Activated T-cell treated with anti-CD3 and anti-CD28 coated beads, Interleukin-2, amount 50 U/mL, for 24 hours (primary cell): ENCODE data around the gene MIS12.

Experiments
- DNase-seq: peaks from one replicate; pipeline ENCODE4 v3.0.0-alpha.2; 2020
- H3K27ac Mint-ChIP-seq: 2 replicates; pipeline ENCODE4 v1.8.0; 2020; ENCODE audit warnings: mild to moderate bottlenecking, mixed read lengths
- H3K27me3 Mint-ChIP-seq: 2 replicates; pipeline ENCODE4 v1.8.0; 2020; ENCODE audit warnings: mixed read lengths
- H3K36me3 Mint-ChIP-seq: 2 replicates; pipeline ENCODE4 v1.8.0; 2020; ENCODE audit warnings: low read depth, mixed read lengths
- H3K4me1 Mint-ChIP-seq: 2 replicates; pipeline ENCODE4 v1.8.0; 2020; ENCODE audit warnings: low read depth, mixed read lengths
- H3K4me3 Mint-ChIP-seq: 2 replicates; pipeline ENCODE4 v1.8.0; 2020; ENCODE audit warnings: mild to moderate bottlenecking, moderate library complexity, mixed read lengths
- H3K9me3 Mint-ChIP-seq: 2 replicates; pipeline ENCODE4 v1.8.0; 2020; ENCODE audit warnings: mixed read lengths

MIS12 gene

GRCh38 chr17:5511401-5512225, 25.2 kb downstream of the MIS12 start:
- no peaks in the 10 kb centered on the region for H3K27me3 Mint-ChIP-seq
- H3K9me3 Mint-ChIP-seq, result no peaks in the 10 kb centered on the region
- DNase-seq, result no peak
- H3K36me3 Mint-ChIP-seq, result peaks cover 52% of the 10 kb centered on the region
- H3K27ac Mint-ChIP-seq, result no peak overlapping the region
- no peak overlapping the region for H3K4me3 Mint-ChIP-seq
- peaks cover 33% of the 10 kb centered on the region for H3K4me1 Mint-ChIP-seq

- Mint-ChIP-seq H3K9me3 (no peaks in the 10 kb centered on the region), H3K27ac (peak overlapping the region; percentile 63), H3K27me3 (no peaks in the 10 kb centered on the region), H3K4me1 (peaks cover 33% of the 10 kb centered on the region), H3K36me3 (peaks cover 65% of the 10 kb centered on the region), H3K4me3 (no peak overlapping the region)
- no peak for DNase-seq
Measured at GRCh38 chr17:5513628-5514027, 27.3 kb downstream of the MIS12 start.

- Mint-ChIP-seq H3K27me3 (no peaks in the 10 kb centered on the region), H3K36me3 (peaks cover 59% of the 10 kb centered on the region), H3K27ac (peak overlapping the region; percentile 44), H3K4me3 (no peak overlapping the region), H3K9me3 (no peaks in the 10 kb centered on the region), H3K4me1 (peaks cover 33% of the 10 kb centered on the region)
- DNase-seq, result no peak
Measured at GRCh38 chr17:5514976-5515375, 28.6 kb downstream of the MIS12 start.

GRCh38 chr17:5516060-5516792, 29.9 kb downstream of the MIS12 start:
- Mint-ChIP-seq H3K36me3 (peaks cover 68% of the 10 kb centered on the region), H3K9me3 (no peaks in the 10 kb centered on the region), H3K4me3 (no peak overlapping the region), H3K27me3 (no peaks in the 10 kb centered on the region), H3K27ac (peak overlapping the region; percentile 58), H3K4me1 (peaks cover 33% of the 10 kb centered on the region)
- DNase-seq, result no peak

GRCh38 chr17:5522476-5522875, 36.1 kb downstream of the MIS12 start:
- Mint-ChIP-seq H3K27me3 (no peaks in the 10 kb centered on the region), H3K36me3 (peaks cover 66% of the 10 kb centered on the region), H3K4me1 (peaks cover 16% of the 10 kb centered on the region), H3K9me3 (no peaks in the 10 kb centered on the region), H3K4me3 (no peak overlapping the region), H3K27ac (peak overlapping the region; percentile 78)
- DNase-seq, result no peak

GRCh38 chr17:5523249-5523648, 36.9 kb downstream of the MIS12 start:
- Mint-ChIP-seq H3K27ac (peak overlapping the region; percentile 78), H3K36me3 (peaks cover 66% of the 10 kb centered on the region), H3K27me3 (no peaks in the 10 kb centered on the region), H3K9me3 (no peaks in the 10 kb centered on the region), H3K4me1 (peaks cover 18% of the 10 kb centered on the region), H3K4me3 (no peak overlapping the region)
- no peak for DNase-seq

- Mint-ChIP-seq H3K36me3 (peaks cover 82% of the 10 kb centered on the region), H3K27ac (peak overlapping the region; percentile 94), H3K9me3 (no peaks in the 10 kb centered on the region)
Measured at GRCh38 chr17:5526821-5527598, 40.6 kb downstream of the MIS12 start.

GRCh38 chr17:5527601-5528250, 41.4 kb downstream of the MIS12 start:
- peaks cover 86% of the 10 kb centered on the region for H3K36me3 Mint-ChIP-seq
- peaks cover 18% of the 10 kb centered on the region for H3K4me1 Mint-ChIP-seq
- no peaks in the 10 kb centered on the region for H3K27me3 Mint-ChIP-seq
- no peak for DNase-seq
- no peak overlapping the region for H3K4me3 Mint-ChIP-seq
- peak overlapping the region; percentile 94 for H3K27ac Mint-ChIP-seq
- H3K9me3 Mint-ChIP-seq, result no peaks in the 10 kb centered on the region

More at GRCh38 chr17:5526821-5527598, 40.6 kb downstream of the MIS12 start:
- Mint-ChIP-seq H3K4me3 (peak overlapping the region; percentile 11), H3K27me3 (no peaks in the 10 kb centered on the region), H3K4me1 (peaks cover 18% of the 10 kb centered on the region)
- DNase-seq, result peak; percentile 71

- Mint-ChIP-seq H3K36me3 (peaks cover 88% of the 10 kb centered on the region), H3K27me3 (no peaks in the 10 kb centered on the region), H3K27ac (peak overlapping the region; percentile 39), H3K4me3 (no peak overlapping the region), H3K9me3 (no peaks in the 10 kb centered on the region), H3K4me1 (peaks cover 18% of the 10 kb centered on the region)
- no peak for DNase-seq
Measured at GRCh38 chr17:5530265-5531084, 44.1 kb downstream of the MIS12 start.

- H3K27ac Mint-ChIP-seq, result no peak overlapping the region
- H3K36me3 Mint-ChIP-seq, result peaks cover 88% of the 10 kb centered on the region
- H3K27me3 Mint-ChIP-seq, result no peaks in the 10 kb centered on the region
Measured at GRCh38 chr17:5531085-5531418, 44.7 kb downstream of the MIS12 start.

GRCh38 chr17:5532581-5532980, 46.2 kb downstream of the MIS12 start:
- no peak for DNase-seq
- Mint-ChIP-seq H3K9me3 (no peaks in the 10 kb centered on the region), H3K36me3 (peaks cover 86% of the 10 kb centered on the region), H3K27me3 (no peaks in the 10 kb centered on the region), H3K4me1 (peaks cover 1% of the 10 kb centered on the region), H3K27ac (peak overlapping the region; percentile 54), H3K4me3 (no peak overlapping the region)

More at GRCh38 chr17:5531085-5531418, 44.7 kb downstream of the MIS12 start:
- Mint-ChIP-seq H3K9me3 (no peaks in the 10 kb centered on the region), H3K4me1 (peaks cover 17% of the 10 kb centered on the region), H3K4me3 (no peak overlapping the region)
- DNase-seq, result no peak

- Mint-ChIP-seq H3K36me3 (peaks cover 83% of the 10 kb centered on the region), H3K4me3 (no peak overlapping the region), H3K9me3 (no peaks in the 10 kb centered on the region), H3K27ac (peak overlapping the region; percentile 23), H3K27me3 (no peaks in the 10 kb centered on the region), H3K4me1 (no peaks in the 10 kb centered on the region)
- DNase-seq, result no peak
Measured at GRCh38 chr17:5533486-5534315, 47.3 kb downstream of the MIS12 start.

- no peaks in the 10 kb centered on the region for H3K4me1 Mint-ChIP-seq
- DNase-seq, result no peak
- H3K9me3 Mint-ChIP-seq, result no peaks in the 10 kb centered on the region
- H3K27me3 Mint-ChIP-seq, result no peaks in the 10 kb centered on the region
- no peak overlapping the region for H3K27ac Mint-ChIP-seq
- peaks cover 83% of the 10 kb centered on the region for H3K36me3 Mint-ChIP-seq
- no peak overlapping the region for H3K4me3 Mint-ChIP-seq
Measured at GRCh38 chr17:5535436-5535835, 49.1 kb downstream of the MIS12 start.
